ENCODE results near the gene MEPCE.

DNA sequence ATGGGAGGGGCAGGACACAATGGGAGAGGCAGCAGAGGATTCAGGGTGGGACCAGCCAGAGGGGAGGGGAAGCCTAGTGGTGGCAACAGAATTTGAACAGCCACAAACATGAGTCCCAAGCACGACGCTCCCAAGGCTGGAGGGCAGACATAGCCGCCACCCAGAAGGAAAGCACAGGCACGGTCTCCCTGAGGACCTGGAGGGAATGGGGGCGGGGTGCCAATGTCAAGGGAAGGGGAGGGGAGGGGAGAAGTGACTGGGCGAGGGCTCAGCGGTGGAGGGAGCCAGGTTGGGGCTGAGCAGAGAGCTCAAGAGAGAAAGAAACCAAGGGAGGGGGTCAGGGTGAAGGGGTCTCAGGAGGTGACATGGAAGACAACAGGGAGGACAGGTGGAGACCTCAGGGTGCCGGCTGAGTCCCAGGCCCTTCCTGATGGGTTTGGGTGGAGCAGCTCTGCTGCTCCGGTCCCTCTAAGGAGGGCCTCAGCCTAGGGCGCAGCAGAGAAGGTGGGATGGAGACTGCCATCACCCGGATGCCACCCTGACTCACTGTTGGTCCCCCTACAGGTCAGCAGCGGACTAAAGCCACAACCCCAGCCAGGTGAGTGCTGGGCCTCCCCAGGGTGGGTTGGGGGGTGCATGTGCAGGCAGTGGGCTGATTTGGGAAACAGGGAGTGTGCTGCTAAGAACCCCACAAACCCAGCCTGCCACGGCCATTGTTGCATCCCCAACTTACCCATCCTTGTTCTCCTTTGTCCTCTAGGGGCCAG lies 32.1 kb upstream of the MEPCE start:
- TF ChIP-seq, protein P1, sequence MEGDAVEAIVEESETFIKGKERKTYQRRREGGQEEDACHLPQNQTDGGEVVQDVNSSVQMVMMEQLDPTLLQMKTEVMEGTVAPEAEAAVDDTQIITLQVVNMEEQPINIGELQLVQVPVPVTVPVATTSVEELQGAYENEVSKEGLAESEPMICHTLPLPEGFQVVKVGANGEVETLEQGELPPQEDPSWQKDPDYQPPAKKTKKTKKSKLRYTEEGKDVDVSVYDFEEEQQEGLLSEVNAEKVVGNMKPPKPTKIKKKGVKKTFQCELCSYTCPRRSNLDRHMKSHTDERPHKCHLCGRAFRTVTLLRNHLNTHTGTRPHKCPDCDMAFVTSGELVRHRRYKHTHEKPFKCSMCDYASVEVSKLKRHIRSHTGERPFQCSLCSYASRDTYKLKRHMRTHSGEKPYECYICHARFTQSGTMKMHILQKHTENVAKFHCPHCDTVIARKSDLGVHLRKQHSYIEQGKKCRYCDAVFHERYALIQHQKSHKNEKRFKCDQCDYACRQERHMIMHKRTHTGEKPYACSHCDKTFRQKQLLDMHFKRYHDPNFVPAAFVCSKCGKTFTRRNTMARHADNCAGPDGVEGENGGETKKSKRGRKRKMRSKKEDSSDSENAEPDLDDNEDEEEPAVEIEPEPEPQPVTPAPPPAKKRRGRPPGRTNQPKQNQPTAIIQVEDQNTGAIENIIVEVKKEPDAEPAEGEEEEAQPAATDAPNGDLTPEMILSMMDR (IDR thresholded peaks at IDR 0.05), result no peak
- TF ChIP-seq POLR2A (IDR thresholded peaks at IDR 0.05), result no peak
- no peak for TF ChIP-seq EP300 (IDR thresholded peaks at IDR 0.05)
